ENCODE measurements around the gene FOXN3. TPM values are rescaled to one million over a fixed set of nuclear protein-coding genes. Genes with fewer than 3 reads are reported as not detected.
A peak's percentile ranks its signal among the peaks of the same experiment; 100 is the strongest.

Gene FOXN3
- polyA plus RNA-seq, 1 experiment = 46.5 TPM

GRCh38 chr14:89422952-89423345 lies 5.9 kb upstream of the FOXN3 start:
- no peaks in the 10 kb centered on the region for H3K27me3 ChIP-seq (ENCODE audit: control insufficient read depth, insufficient read depth, low read length)
- no peak for DNase-seq (ENCODE audit: low read depth, low spot score)
- no peak overlapping the region for H3K27ac ChIP-seq (ENCODE audit: low read depth, low read length)
- H3K9me3 ChIP-seq (ENCODE audit: control insufficient read depth, insufficient read depth, low read length) = no peaks in the 10 kb centered on the region; the same call in 1 of the 2 replicates
- TF ChIP-seq, protein P1, sequence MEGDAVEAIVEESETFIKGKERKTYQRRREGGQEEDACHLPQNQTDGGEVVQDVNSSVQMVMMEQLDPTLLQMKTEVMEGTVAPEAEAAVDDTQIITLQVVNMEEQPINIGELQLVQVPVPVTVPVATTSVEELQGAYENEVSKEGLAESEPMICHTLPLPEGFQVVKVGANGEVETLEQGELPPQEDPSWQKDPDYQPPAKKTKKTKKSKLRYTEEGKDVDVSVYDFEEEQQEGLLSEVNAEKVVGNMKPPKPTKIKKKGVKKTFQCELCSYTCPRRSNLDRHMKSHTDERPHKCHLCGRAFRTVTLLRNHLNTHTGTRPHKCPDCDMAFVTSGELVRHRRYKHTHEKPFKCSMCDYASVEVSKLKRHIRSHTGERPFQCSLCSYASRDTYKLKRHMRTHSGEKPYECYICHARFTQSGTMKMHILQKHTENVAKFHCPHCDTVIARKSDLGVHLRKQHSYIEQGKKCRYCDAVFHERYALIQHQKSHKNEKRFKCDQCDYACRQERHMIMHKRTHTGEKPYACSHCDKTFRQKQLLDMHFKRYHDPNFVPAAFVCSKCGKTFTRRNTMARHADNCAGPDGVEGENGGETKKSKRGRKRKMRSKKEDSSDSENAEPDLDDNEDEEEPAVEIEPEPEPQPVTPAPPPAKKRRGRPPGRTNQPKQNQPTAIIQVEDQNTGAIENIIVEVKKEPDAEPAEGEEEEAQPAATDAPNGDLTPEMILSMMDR (IDR thresholded peaks at IDR 0.05; ENCODE audit: low read depth, low read length) = no peak
- no peak overlapping the region for H3K4me3 ChIP-seq (ENCODE audit: low read depth, low read length)
- POLR2A ChIA-PET = no interaction called here
- CTCF ChIA-PET = no interaction called here

- no peaks in the 10 kb centered on the region; the same call in 1 of the 2 replicates for H3K9me3 ChIP-seq (ENCODE audit: control insufficient read depth, insufficient read depth, low read length)
- CTCF ChIA-PET = no interaction called here
- TF ChIP-seq, protein P1 (IDR thresholded peaks at IDR 0.05; ENCODE audit: low read depth, low read length) = no peak
- POLR2A ChIA-PET = no interaction called here
- DNase-seq (ENCODE audit: low read depth, low spot score) = no peak
- H3K27ac ChIP-seq (ENCODE audit: low read depth, low read length) = no peak overlapping the region
- no peaks in the 10 kb centered on the region for H3K27me3 ChIP-seq (ENCODE audit: control insufficient read depth, insufficient read depth, low read length)
- no peak overlapping the region for H3K4me3 ChIP-seq (ENCODE audit: low read depth, low read length)
Observed at GRCh38 chr14:89422181-89422951, 5.3 kb upstream of the FOXN3 start.

- H3K27ac ChIP-seq (ENCODE audit: low read depth, low read length) = no peak overlapping the region
- H3K27me3 ChIP-seq (ENCODE audit: control insufficient read depth, insufficient read depth, low read length) = no peaks in the 10 kb centered on the region
- H3K4me3 ChIP-seq (ENCODE audit: low read depth, low read length) = no peak overlapping the region
- DNase-seq (ENCODE audit: low read depth, low spot score) = no peak
- peaks cover 4% of the 10 kb centered on the region; the same call in 1 of the 2 replicates for H3K9me3 ChIP-seq (ENCODE audit: control insufficient read depth, insufficient read depth, low read length)
- CTCF ChIA-PET = no interaction called here
- POLR2A ChIA-PET = no interaction called here
- TF ChIP-seq, protein P1 (IDR thresholded peaks at IDR 0.05; ENCODE audit: low read depth, low read length) = no peak
Observed at GRCh38 chr14:89420502-89420901, 3.5 kb upstream of the FOXN3 start.

DNA sequence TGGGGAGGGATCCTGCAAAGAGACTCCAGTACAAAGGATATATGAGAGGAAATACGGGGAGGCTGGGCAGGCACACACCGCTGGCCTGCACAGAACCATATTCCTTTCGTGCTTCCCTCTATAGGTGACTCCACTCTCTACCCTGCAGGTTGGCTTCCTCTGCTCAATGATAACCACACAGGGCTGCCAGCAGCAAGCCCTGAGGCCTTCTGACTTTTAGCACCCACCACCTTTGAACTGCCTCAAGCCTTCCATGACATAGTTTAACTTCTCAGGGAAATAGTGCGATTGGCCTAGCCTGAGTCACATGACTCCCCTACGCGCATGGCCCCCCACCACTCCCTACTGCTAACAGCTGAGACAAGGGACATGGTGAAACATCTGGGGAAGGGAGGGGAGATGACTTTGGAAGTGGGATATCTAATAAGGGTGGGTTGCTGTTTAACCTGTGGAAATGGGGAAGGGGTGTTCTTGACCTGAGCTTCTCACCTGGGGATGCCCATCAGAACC lies 3.0 kb upstream of the FOXN3 start:
- peaks cover 4% of the 10 kb centered on the region; the same call in 1 of the 2 replicates for H3K9me3 ChIP-seq (ENCODE audit: control insufficient read depth, insufficient read depth, low read length)
- H3K27me3 ChIP-seq (ENCODE audit: control insufficient read depth, insufficient read depth, low read length) = no peaks in the 10 kb centered on the region
- ChIA-PET POLR2A (no interaction called here), CTCF (no interaction called here)
- H3K27ac ChIP-seq (ENCODE audit: low read depth, low read length) = peak overlapping the region; percentile 21
- DNase-seq (ENCODE audit: low read depth, low spot score) = no peak
- TF ChIP-seq, protein P1 (IDR thresholded peaks at IDR 0.05; ENCODE audit: low read depth, low read length) = no peak
- H3K4me3 ChIP-seq (ENCODE audit: low read depth, low read length) = no peak overlapping the region

GRCh38 chr14:89418976-89419375 lies 1.9 kb upstream of the FOXN3 start:
- no peak for DNase-seq (ENCODE audit: low read depth, low spot score)
- H3K4me3 ChIP-seq (ENCODE audit: low read depth, low read length) = no peak overlapping the region
- ChIA-PET CTCF (no interaction called here), POLR2A (no interaction called here)
- H3K27me3 ChIP-seq (ENCODE audit: control insufficient read depth, insufficient read depth, low read length) = no peaks in the 10 kb centered on the region
- no peak overlapping the region for H3K27ac ChIP-seq (ENCODE audit: low read depth, low read length)
- H3K9me3 ChIP-seq (ENCODE audit: control insufficient read depth, insufficient read depth, low read length) = peaks cover 4% of the 10 kb centered on the region; the same call in 1 of the 2 replicates
- TF ChIP-seq, protein P1 (IDR thresholded peaks at IDR 0.05; ENCODE audit: low read depth, low read length) = no peak
